GM12874 (cell line): ENCODE data around the gene SMPD2.

Source experiments
- CTCF ChIP-seq: IDR thresholded peaks from 2 replicates; pipeline ENCODE4 v1.5.1; 2011; ENCODE audit warnings: low read depth, mild to moderate bottlenecking, control low read depth, low read length, moderate library complexity; ENCODE audit not compliant: insufficient read depth

SMPD2 gene

GRCh38 chr6:109475625-109476024 lies 35.1 kb downstream of the SMPD2 start:
- no peak for TF ChIP-seq CTCF

- no peak for TF ChIP-seq CTCF
Observed at GRCh38 chr6:109477184-109477583, 36.7 kb downstream of the SMPD2 start.

GRCh38 chr6:109477725-109478124 lies 37.2 kb downstream of the SMPD2 start:
- no peak for TF ChIP-seq CTCF

- TF ChIP-seq CTCF = no peak
Observed at GRCh38 chr6:109478222-109478805, 37.8 kb downstream of the SMPD2 start.

GRCh38 chr6:109478841-109479624 lies 38.5 kb downstream of the SMPD2 start:
- no peak for TF ChIP-seq CTCF

- TF ChIP-seq CTCF = no peak
Observed at GRCh38 chr6:109480993-109481480, 40.5 kb downstream of the SMPD2 start.

GRCh38 chr6:109482905-109483734 lies 42.6 kb downstream of the SMPD2 start, which contains the start of gene ZBTB24:
TSS of gene ZBTB24 (minus strand) at chr6:109483219. CDS start at chr6:109482026, 1,193 bp downstream.
- no peak for TF ChIP-seq CTCF
